HG03175 (cell line): ENCODE data around the gene DUXB.
A peak's percentile ranks its signal among the peaks of the same experiment; 100 is the strongest.

ENCODE experiments used
- ATAC-seq: cut with Tn5 transposase; IDR thresholded peaks from one replicate; pipeline ENCODE4 v1.9.1; 2021; ENCODE audit warnings: mild to moderate bottlenecking, moderate library complexity; ENCODE audit not compliant: unreplicated experiment

DUXB gene

GRCh38 chr16:75660726-75661302 is 40.4 kb downstream of the DUXB start:
- no peak for ATAC-seq

- ATAC-seq = no peak
These were observed 40.9 kb downstream of the DUXB start for GRCh38 chr16:75660321-75660720.

- no peak for ATAC-seq
These were observed 43.1 kb downstream of the DUXB start for GRCh38 chr16:75658175-75658574.

GRCh38 chr16:75653922-75654321 is 47.3 kb downstream of the DUXB start:
- ATAC-seq = no peak

- ATAC-seq = peak; percentile 40
These were observed 52.8 kb downstream of the DUXB start for GRCh38 chr16:75648265-75649076.

GRCh38 chr16:75647492-75648264 is 53.6 kb downstream of the DUXB start, which contains the start of the genes KARS1 and TERF2IP:
TSS of gene KARS1 (minus strand) at chr16:75647665. CDS start at chr16:75647639, 26 bp downstream.
TSS of gene TERF2IP (plus strand) at chr16:75647773. CDS start at chr16:75647883, 110 bp downstream.
- ATAC-seq = peak; percentile 84

GRCh38 chr16:75647112-75647491 is 54.2 kb downstream of the DUXB start:
- ATAC-seq = peak; percentile 17

GRCh38 chr16:75644240-75645012 is 56.8 kb downstream of the DUXB start:
- no peak for ATAC-seq
